ENCODE results near the gene WDR74. TPM values are rescaled to one million over a fixed set of nuclear protein-coding genes. Genes with fewer than 3 reads are reported as not detected.

Gene WDR74
- total and polyA plus RNA-seq, 2 of the 13 experiments (the other 11 are each of a cell fraction or from before 2014, with no cell fraction given): 77.0 to 83.3 TPM

DNA sequence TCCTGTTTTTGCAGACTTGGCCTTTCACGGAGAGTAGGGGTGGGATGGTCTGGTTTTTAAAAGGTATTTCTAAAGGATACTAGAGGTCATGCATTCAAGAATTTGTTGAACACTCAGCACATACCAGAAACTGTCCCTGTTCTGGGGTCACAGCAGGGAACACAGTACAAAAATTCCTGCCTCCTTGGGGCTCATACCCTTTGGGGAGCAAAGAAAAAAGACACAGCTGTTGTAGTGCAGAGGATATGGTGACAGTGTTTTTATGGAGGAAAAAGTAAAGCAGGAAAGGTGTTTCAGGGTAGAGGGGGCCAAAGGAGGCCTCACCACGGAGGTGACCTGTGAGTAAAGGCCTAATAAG is 49.7 kb upstream of the WDR74 start:
- Histone ChIP-seq H3K4me1 (ENCODE audit: insufficient read depth, low read length) (peaks cover 88% of the 10 kb centered on the region), H3K4me3 (replicated peaks in 1 of 3; ENCODE audit: insufficient read depth in 1 of 3, low read depth in 2 of 3, low read length in 3 of 3) (no peak overlapping the region), H4K20me1 (ENCODE audit: insufficient read depth, low read length) (peaks cover 26% of the 10 kb centered on the region; the same call in 1 of the 2 replicates), H3K36me3 (replicated peaks in 1 of 2; ENCODE audit: control insufficient read depth in 1 of 2, insufficient read depth in 2 of 2, low read length in 2 of 2) (peaks cover 19 to 50% of the 10 kb centered on the region in 2 experiments), H3K79me2 (ENCODE audit: insufficient read depth, low read length) (peaks cover 14% of the 10 kb centered on the region), H2AFZ (ENCODE audit: low read length) (no peak overlapping the region), H3K9ac (ENCODE audit: insufficient read depth, low read depth, low read length) (no peak overlapping the region; the same call in 1 of the 2 replicates), H3K4me2 (ENCODE audit: low read depth, low read length) (peak overlapping the region; percentile 40), H3K9me3 (ENCODE audit: low read length) (no peaks in the 10 kb centered on the region), H3K27me3 (ENCODE audit: control insufficient read depth in 1 of 2, insufficient read depth in 2 of 2, low read length in 2 of 2) (no peaks in the 10 kb centered on the region), H3K27ac (ENCODE audit: extremely low read length, insufficient read depth, low read length) (peak overlapping the region; percentile 66)
- in situ Hi-C loops (cut with HindIII; ENCODE audit: extremely low pct_ligation_motif_present, low pct_unique_long_range_greater_than_20kb): no loop called here
- ATAC-seq (no peak; the same call in 2 of the 3 replicates), FAIRE-seq (no peak), DNase-seq (ENCODE audit: low spot score) (no peak)
- WGBS (ENCODE audit: low lambda C conversion rate): 68% methylated on average over 2 of the region's 2 CpGs
- no peak for TF ChIP-seq GATA4 (IDR thresholded peaks at IDR 0.05; ENCODE audit: borderline replicate concordance, low read depth)
- TF ChIP-seq, protein P1, sequence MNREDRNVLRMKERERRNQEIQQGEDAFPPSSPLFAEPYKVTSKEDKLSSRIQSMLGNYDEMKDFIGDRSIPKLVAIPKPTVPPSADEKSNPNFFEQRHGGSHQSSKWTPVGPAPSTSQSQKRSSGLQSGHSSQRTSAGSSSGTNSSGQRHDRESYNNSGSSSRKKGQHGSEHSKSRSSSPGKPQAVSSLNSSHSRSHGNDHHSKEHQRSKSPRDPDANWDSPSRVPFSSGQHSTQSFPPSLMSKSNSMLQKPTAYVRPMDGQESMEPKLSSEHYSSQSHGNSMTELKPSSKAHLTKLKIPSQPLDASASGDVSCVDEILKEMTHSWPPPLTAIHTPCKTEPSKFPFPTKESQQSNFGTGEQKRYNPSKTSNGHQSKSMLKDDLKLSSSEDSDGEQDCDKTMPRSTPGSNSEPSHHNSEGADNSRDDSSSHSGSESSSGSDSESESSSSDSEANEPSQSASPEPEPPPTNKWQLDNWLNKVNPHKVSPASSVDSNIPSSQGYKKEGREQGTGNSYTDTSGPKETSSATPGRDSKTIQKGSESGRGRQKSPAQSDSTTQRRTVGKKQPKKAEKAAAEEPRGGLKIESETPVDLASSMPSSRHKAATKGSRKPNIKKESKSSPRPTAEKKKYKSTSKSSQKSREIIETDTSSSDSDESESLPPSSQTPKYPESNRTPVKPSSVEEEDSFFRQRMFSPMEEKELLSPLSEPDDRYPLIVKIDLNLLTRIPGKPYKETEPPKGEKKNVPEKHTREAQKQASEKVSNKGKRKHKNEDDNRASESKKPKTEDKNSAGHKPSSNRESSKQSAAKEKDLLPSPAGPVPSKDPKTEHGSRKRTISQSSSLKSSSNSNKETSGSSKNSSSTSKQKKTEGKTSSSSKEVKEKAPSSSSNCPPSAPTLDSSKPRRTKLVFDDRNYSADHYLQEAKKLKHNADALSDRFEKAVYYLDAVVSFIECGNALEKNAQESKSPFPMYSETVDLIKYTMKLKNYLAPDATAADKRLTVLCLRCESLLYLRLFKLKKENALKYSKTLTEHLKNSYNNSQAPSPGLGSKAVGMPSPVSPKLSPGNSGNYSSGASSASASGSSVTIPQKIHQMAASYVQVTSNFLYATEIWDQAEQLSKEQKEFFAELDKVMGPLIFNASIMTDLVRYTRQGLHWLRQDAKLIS (CRISPR knock-in tag; IDR thresholded peaks at IDR 0.05): 0 out of 2 replicates have a peak, but pooled peaks have one; percentile 29
- no peak for TF ChIP-seq EEA1 (CRISPR knock-in tag; IDR thresholded peaks at IDR 0.05; ENCODE audit: borderline replicate concordance)
- no peak for TF ChIP-seq ZNF44 (CRISPR knock-in tag; IDR thresholded peaks at IDR 0.05)
- no peak for TF ChIP-seq HOXA7 (CRISPR knock-in tag; IDR thresholded peaks at IDR 0.05)
- TF ChIP-seq JUN (CRISPR knock-in tag; IDR thresholded peaks at IDR 0.05): no peak
- TF ChIP-seq CCAR2 (optimal IDR thresholded peaks at IDR 0.05; ENCODE audit: low read depth, low read length): peak; percentile 17
- no peak for TF ChIP-seq NRL (CRISPR knock-in tag; IDR thresholded peaks at IDR 0.05; ENCODE audit: borderline replicate concordance)
- TF ChIP-seq ZNF138 (CRISPR knock-in tag; IDR thresholded peaks at IDR 0.05; ENCODE audit: low read depth): no peak
- TF ChIP-seq, protein P2, sequence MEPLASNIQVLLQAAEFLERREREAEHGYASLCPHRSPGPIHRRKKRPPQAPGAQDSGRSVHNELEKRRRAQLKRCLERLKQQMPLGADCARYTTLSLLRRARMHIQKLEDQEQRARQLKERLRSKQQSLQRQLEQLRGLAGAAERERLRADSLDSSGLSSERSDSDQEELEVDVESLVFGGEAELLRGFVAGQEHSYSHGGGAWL (CRISPR knock-in tag; IDR thresholded peaks at IDR 0.05): no peak
- CTCF ChIA-PET (ENCODE audit: low intra/inter-chr PET ratio, low total read pairs): no interaction called here
- intact Hi-C loops (cut with micrococcal nuclease; ENCODE audit: unreplicated experiment): no loop called here
- POLR2A ChIA-PET: interaction anchor here (0.9 to 2.3 kb wide), 9 partner anchors 8 to 161 kb away, joined by 3 to 39 read pairs (median 5); partner anchors contain the start of genes HNRNPUL2, POLR2G, SLC3A2 and TEX54
- BruUV-seq (replicated peaks): no TSS peak

Measured in HepG2 (cell line).